Measurements from ENCODE around the gene HS3ST1. TPM values are rescaled to one million over a fixed set of nuclear protein-coding genes. Genes with fewer than 3 reads are reported as not detected.

HS3ST1 gene
- total RNA-seq, 1 donor from 2014 or later = 2.5 TPM

- peaks cover 5% of the 10 kb centered on the region for H3K4me1 Mint-ChIP-seq (ENCODE audit: low read depth)
- intact Hi-C loops (cut with micrococcal nuclease) = no loop called here
- H3K36me3 Mint-ChIP-seq (ENCODE audit: low read depth) = no peaks in the 10 kb centered on the region
- DNase-seq (ENCODE audit: low spot score) = no peak
- H3K9me3 Mint-ChIP-seq = peaks cover 15% of the 10 kb centered on the region
- peaks cover 13% of the 10 kb centered on the region for H3K27me3 Mint-ChIP-seq (ENCODE audit: low read depth)
- H3K4me3 Mint-ChIP-seq (ENCODE audit: low read depth) = no peak overlapping the region
- no peak overlapping the region for H3K27ac Mint-ChIP-seq
Measured at GRCh38 chr4:11455201-11455835, 26.6 kb upstream of the HS3ST1 start.

GRCh38 chr4:11451716-11452115 is 23.0 kb upstream of the HS3ST1 start:
- DNase-seq (ENCODE audit: low spot score) = no peak
- intact Hi-C loops (cut with micrococcal nuclease) = no loop called here
- no peaks in the 10 kb centered on the region for H3K36me3 Mint-ChIP-seq (ENCODE audit: low read depth)
- no peaks in the 10 kb centered on the region for H3K9me3 Mint-ChIP-seq
- H3K27me3 Mint-ChIP-seq (ENCODE audit: low read depth) = peaks cover 9% of the 10 kb centered on the region
- no peak overlapping the region for H3K27ac Mint-ChIP-seq
- no peak overlapping the region for H3K4me3 Mint-ChIP-seq (ENCODE audit: low read depth)
- H3K4me1 Mint-ChIP-seq (ENCODE audit: low read depth) = peaks cover 5% of the 10 kb centered on the region

DNA sequence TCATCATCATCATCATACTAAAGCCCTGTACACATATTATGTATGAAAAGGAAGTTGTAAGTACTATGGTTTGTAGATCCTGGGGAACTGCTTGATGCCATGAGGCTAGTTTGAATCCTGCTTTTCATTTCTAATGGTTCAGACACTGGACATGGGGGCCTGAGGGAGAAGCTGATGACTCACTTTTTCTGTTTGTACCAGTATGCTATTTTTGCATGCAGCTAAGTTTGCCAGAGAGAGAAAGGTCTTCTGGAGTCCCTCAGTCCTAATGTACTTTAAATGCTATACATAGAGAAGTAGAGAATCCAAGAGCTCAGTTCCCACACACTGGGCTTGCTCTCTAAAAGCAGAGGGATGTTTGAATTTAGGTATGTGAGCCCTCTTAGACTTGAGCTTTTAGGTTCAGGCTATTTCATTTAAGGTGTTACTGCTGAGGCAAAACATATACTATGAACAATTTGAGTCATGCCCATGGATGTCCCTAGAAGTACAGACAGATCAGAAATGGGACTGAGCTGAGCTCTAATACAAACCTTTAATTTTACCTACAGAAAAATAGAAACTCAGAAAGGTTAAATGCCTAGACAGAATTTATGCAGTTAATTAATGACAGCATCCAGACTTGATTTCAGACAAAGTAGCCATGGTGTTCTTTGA is 17.6 kb upstream of the HS3ST1 start:
- H3K4me1 Mint-ChIP-seq (ENCODE audit: low read depth) = no peaks in the 10 kb centered on the region
- H3K4me3 Mint-ChIP-seq (ENCODE audit: low read depth) = no peak overlapping the region
- peaks cover 5% of the 10 kb centered on the region for H3K27me3 Mint-ChIP-seq (ENCODE audit: low read depth)
- H3K27ac Mint-ChIP-seq = no peak overlapping the region
- H3K9me3 Mint-ChIP-seq = no peaks in the 10 kb centered on the region
- intact Hi-C loops (cut with micrococcal nuclease) = no loop called here
- no peaks in the 10 kb centered on the region for H3K36me3 Mint-ChIP-seq (ENCODE audit: low read depth)
- no peak for DNase-seq (ENCODE audit: low spot score)

DNA sequence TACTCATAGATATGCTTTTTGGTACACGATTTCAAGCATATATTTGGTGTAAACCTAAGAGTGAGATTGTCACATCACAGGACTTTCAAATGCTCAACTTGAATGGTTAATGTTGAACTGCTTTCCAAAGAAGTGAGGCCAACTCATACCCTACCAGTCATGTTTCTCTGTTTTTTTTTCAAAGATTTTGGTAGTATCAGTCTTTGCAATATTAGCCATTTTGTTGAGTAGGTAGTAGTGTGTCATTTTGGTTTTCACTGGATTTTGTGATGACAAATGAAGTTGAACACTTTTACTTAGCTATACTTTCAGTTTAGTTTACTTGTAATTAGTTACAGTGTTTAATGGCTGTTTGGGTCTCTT is 12.5 kb upstream of the HS3ST1 start:
- Mint-ChIP-seq H3K4me1 (ENCODE audit: low read depth) (no peaks in the 10 kb centered on the region), H3K36me3 (ENCODE audit: low read depth) (no peaks in the 10 kb centered on the region), H3K9me3 (no peaks in the 10 kb centered on the region), H3K27me3 (ENCODE audit: low read depth) (no peaks in the 10 kb centered on the region), H3K27ac (no peak overlapping the region), H3K4me3 (ENCODE audit: low read depth) (no peak overlapping the region)
- no peak for DNase-seq (ENCODE audit: low spot score)
- intact Hi-C loops (cut with micrococcal nuclease) = loop anchor here (5.0 kb wide), 1 partner anchor 46 kb away; no protein-coding TSS in a partner anchor

DNA sequence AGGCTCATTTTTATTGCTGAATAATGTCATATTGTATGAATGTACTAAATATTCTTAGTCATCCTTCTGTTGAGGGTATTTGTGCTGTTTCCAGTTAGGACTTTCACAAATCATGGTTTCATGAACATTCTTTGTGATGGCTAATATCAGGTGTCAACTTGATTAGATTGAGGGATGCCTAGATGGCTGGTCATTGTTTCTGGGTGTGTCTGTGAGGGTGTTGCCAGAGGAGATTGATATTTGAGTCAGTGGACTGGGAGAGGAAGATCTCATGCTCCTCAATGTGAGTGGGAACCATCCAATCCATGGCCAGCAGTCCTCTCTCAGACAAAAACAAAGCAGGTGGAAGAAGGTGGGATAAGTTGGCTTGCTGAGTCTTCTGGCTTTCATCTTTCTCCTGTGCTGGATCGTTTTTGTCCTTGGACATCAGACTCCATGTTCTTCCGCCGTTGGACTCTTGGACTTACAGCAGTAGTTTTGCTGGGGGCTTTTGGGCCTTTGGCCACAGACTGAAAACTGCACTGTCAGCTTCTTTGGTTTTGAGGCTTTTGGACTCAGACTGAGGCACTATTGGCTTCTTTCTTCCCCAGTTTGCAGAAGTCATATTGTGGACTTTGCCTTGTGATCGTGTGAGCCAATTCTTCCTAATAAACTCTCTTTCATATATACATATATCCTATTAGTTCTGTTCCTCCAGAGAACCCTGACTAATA is 11.9 kb upstream of the HS3ST1 start:
- Mint-ChIP-seq H3K27ac (no peak overlapping the region), H3K9me3 (no peaks in the 10 kb centered on the region), H3K4me1 (ENCODE audit: low read depth) (no peaks in the 10 kb centered on the region), H3K27me3 (ENCODE audit: low read depth) (no peaks in the 10 kb centered on the region), H3K36me3 (ENCODE audit: low read depth) (no peaks in the 10 kb centered on the region), H3K4me3 (ENCODE audit: low read depth) (no peak overlapping the region)
- intact Hi-C loops (cut with micrococcal nuclease) = loop anchor here (5.0 kb wide), 1 partner anchor 47 kb away; no protein-coding TSS in a partner anchor
- no peak for DNase-seq (ENCODE audit: low spot score)

- DNase-seq (ENCODE audit: low spot score) = no peak
- Mint-ChIP-seq H3K36me3 (ENCODE audit: low read depth) (no peaks in the 10 kb centered on the region), H3K27ac (no peak overlapping the region), H3K27me3 (ENCODE audit: low read depth) (no peaks in the 10 kb centered on the region), H3K4me1 (ENCODE audit: low read depth) (no peaks in the 10 kb centered on the region), H3K4me3 (ENCODE audit: low read depth) (no peak overlapping the region), H3K9me3 (no peaks in the 10 kb centered on the region)
- intact Hi-C loops (cut with micrococcal nuclease) = loop anchor here (5.0 kb wide), 1 partner anchor 47 kb away; no protein-coding TSS in a partner anchor
Measured at GRCh38 chr4:11439836-11440235, 11.1 kb upstream of the HS3ST1 start.

DNA sequence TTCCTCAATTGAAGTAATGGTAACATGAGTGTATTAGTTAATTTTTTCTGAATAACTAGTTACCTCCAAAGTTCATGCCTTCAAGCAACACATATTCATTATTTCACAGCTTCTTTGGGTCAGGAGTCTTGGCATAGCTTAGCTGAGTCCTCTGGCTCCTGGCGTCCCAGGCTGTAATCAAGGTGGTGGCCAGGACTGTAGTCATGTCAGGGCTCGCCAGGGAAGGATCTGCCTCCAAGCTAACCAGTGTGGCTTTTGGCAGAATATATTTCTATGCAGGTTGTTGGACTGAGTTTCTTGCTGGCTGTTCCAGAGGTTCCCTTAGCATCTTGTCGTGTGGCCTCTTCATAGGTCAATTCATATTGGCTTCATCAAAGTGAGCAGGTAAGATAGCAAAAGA is 10.0 kb upstream of the HS3ST1 start:
- intact Hi-C loops (cut with micrococcal nuclease) = no loop called here
- Mint-ChIP-seq H3K4me1 (ENCODE audit: low read depth) (no peaks in the 10 kb centered on the region), H3K9me3 (no peaks in the 10 kb centered on the region), H3K4me3 (ENCODE audit: low read depth) (no peak overlapping the region), H3K36me3 (ENCODE audit: low read depth) (no peaks in the 10 kb centered on the region), H3K27me3 (ENCODE audit: low read depth) (peaks cover 4% of the 10 kb centered on the region), H3K27ac (no peak overlapping the region)
- no peak for DNase-seq (ENCODE audit: low spot score)

- no peaks in the 10 kb centered on the region for H3K36me3 Mint-ChIP-seq (ENCODE audit: low read depth)
- no peak for DNase-seq (ENCODE audit: low spot score)
- peaks cover 18% of the 10 kb centered on the region for H3K27me3 Mint-ChIP-seq (ENCODE audit: low read depth)
- no peaks in the 10 kb centered on the region for H3K9me3 Mint-ChIP-seq
- H3K4me3 Mint-ChIP-seq (ENCODE audit: low read depth) = no peak overlapping the region
- no peaks in the 10 kb centered on the region for H3K4me1 Mint-ChIP-seq (ENCODE audit: low read depth)
- H3K27ac Mint-ChIP-seq = no peak overlapping the region
- intact Hi-C loops (cut with micrococcal nuclease) = no loop called here
Measured at GRCh38 chr4:11436673-11437072, 8.0 kb upstream of the HS3ST1 start.

DNA sequence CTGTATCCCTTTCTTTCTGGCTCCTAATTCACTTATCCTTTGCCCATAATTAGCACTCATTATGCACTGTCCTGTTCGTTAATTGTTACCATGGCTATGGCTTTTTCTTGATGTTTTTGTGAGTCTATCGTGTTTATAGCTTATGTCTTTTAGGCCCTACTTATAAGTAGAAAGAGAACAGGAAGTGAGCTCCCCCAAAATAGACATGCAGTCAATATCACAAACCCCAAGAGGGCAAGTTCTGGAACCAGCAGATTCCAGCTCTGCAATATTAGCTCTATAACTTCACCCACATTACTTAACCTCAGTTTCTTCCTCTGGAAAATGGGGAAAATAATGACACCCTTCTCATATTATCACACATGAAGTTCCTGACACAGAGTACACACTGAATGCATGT is 7.4 kb upstream of the HS3ST1 start:
- H3K27me3 Mint-ChIP-seq (ENCODE audit: low read depth) = peaks cover 24% of the 10 kb centered on the region
- H3K27ac Mint-ChIP-seq = no peak overlapping the region
- DNase-seq (ENCODE audit: low spot score) = no peak
- intact Hi-C loops (cut with micrococcal nuclease) = no loop called here
- H3K4me1 Mint-ChIP-seq (ENCODE audit: low read depth) = no peaks in the 10 kb centered on the region
- no peak overlapping the region for H3K4me3 Mint-ChIP-seq (ENCODE audit: low read depth)
- H3K9me3 Mint-ChIP-seq = no peaks in the 10 kb centered on the region
- no peaks in the 10 kb centered on the region for H3K36me3 Mint-ChIP-seq (ENCODE audit: low read depth)

GRCh38 chr4:11435557-11435956 is 6.9 kb upstream of the HS3ST1 start:
- peaks cover 28% of the 10 kb centered on the region for H3K27me3 Mint-ChIP-seq (ENCODE audit: low read depth)

GRCh38 chr4:11431111-11431510 is 2.4 kb upstream of the HS3ST1 start:
- Mint-ChIP-seq H3K27me3 (ENCODE audit: low read depth) (peaks cover 60% of the 10 kb centered on the region), H3K27ac (no peak overlapping the region), H3K4me3 (ENCODE audit: low read depth) (no peak overlapping the region), H3K4me1 (ENCODE audit: low read depth) (peaks cover 8% of the 10 kb centered on the region), H3K9me3 (no peaks in the 10 kb centered on the region), H3K36me3 (ENCODE audit: low read depth) (no peaks in the 10 kb centered on the region)
- intact Hi-C loops (cut with micrococcal nuclease) = no loop called here
- no peak for DNase-seq (ENCODE audit: low spot score)

More at GRCh38 chr4:11435557-11435956, 6.9 kb upstream of the HS3ST1 start:
- no peak overlapping the region for H3K27ac Mint-ChIP-seq
- H3K4me1 Mint-ChIP-seq (ENCODE audit: low read depth) = no peaks in the 10 kb centered on the region
- H3K9me3 Mint-ChIP-seq = no peaks in the 10 kb centered on the region
- intact Hi-C loops (cut with micrococcal nuclease) = no loop called here
- H3K4me3 Mint-ChIP-seq (ENCODE audit: low read depth) = no peak overlapping the region
- DNase-seq (ENCODE audit: low spot score) = no peak
- H3K36me3 Mint-ChIP-seq (ENCODE audit: low read depth) = no peaks in the 10 kb centered on the region

GRCh38 chr4:11430536-11430935 is 1.8 kb upstream of the HS3ST1 start:
- intact Hi-C loops (cut with micrococcal nuclease) = no loop called here
- no peaks in the 10 kb centered on the region for H3K36me3 Mint-ChIP-seq (ENCODE audit: low read depth)
- no peaks in the 10 kb centered on the region for H3K9me3 Mint-ChIP-seq
- H3K27me3 Mint-ChIP-seq (ENCODE audit: low read depth) = peaks cover 66% of the 10 kb centered on the region
- H3K4me1 Mint-ChIP-seq (ENCODE audit: low read depth) = peaks cover 9% of the 10 kb centered on the region
- H3K27ac Mint-ChIP-seq = no peak overlapping the region
- no peak for DNase-seq (ENCODE audit: low spot score)
- no peak overlapping the region for H3K4me3 Mint-ChIP-seq (ENCODE audit: low read depth)

- H3K4me1 Mint-ChIP-seq (ENCODE audit: low read depth) = peaks cover 10% of the 10 kb centered on the region
- H3K27me3 Mint-ChIP-seq (ENCODE audit: low read depth) = peaks cover 69% of the 10 kb centered on the region
- no peaks in the 10 kb centered on the region for H3K9me3 Mint-ChIP-seq
Measured at GRCh38 chr4:11429699-11430045, 978 bp upstream of the HS3ST1 start.

More at GRCh38 chr4:11429699-11430045, 978 bp upstream of the HS3ST1 start:
- DNase-seq (ENCODE audit: low spot score) = no peak
- Mint-ChIP-seq H3K4me3 (ENCODE audit: low read depth) (peak overlapping the region; percentile 82), H3K36me3 (ENCODE audit: low read depth) (no peaks in the 10 kb centered on the region), H3K27ac (no peak overlapping the region)
- intact Hi-C loops (cut with micrococcal nuclease) = loop anchor here (2.0 to 5.0 kb wide), 3 partner anchors 67 to 697 kb away; no protein-coding TSS in a partner anchor

All from activated T-helper 2 cell treated with anti-CD3 and anti-CD28 coated beads, Interferon-gamma antibody, Interleukin-2, Interleukin-4, amounts not matched to agents 10 μg/mL and 5 μg/mL and 100 μg/mL, durations not matched to agents 14 hours and 24 hours and 36 hours (primary cell).